ENCODE results near the gene PSTPIP2. TPM values are rescaled to one million over a fixed set of nuclear protein-coding genes. Genes with fewer than 3 reads are reported as not detected.

PSTPIP2 gene
- total and polyA plus RNA-seq, 2 experiments from 2014 or later: 1.4 to 2.6 TPM

GRCh38 chr18:46050268-46050667 is 21.8 kb downstream of the PSTPIP2 start:
- H3K9me2 ChIP-seq (ENCODE audit: insufficient read depth): no peaks in the 10 kb centered on the region
- H3K27me3 Mint-ChIP-seq (ENCODE audit: insufficient read depth, low read depth, poor library complexity): peaks cover 4% of the 10 kb centered on the region
- no peaks in the 10 kb centered on the region for H3K4me1 Mint-ChIP-seq
- H3K9me3 Mint-ChIP-seq: no peaks in the 10 kb centered on the region
- H3K27ac ChIP-seq (ENCODE audit: low read depth): no peak overlapping the region
- H3F3A ChIP-seq (replicated peaks; ENCODE audit: low read depth): no peaks in the 10 kb centered on the region
- no peak overlapping the region for H3K4me2 ChIP-seq
- DNase-seq (ENCODE audit: low spot score): no peak
- no peaks in the 10 kb centered on the region for H4K20me1 ChIP-seq (replicated peaks; ENCODE audit: insufficient read depth)
- H3K79me2 ChIP-seq (replicated peaks; ENCODE audit: insufficient read depth): no peaks in the 10 kb centered on the region
- H2AFZ ChIP-seq: no peak overlapping the region
- no peaks in the 10 kb centered on the region; the same call in 1 of the 2 replicates for H3K36me3 ChIP-seq (ENCODE audit: insufficient read depth)
- H3K27me3 ChIP-seq (ENCODE audit: insufficient read depth): no peaks in the 10 kb centered on the region
- H3K4me3 Mint-ChIP-seq: no peak overlapping the region
- no peak overlapping the region for H3K27ac Mint-ChIP-seq
- no peaks in the 10 kb centered on the region for H3K4me1 ChIP-seq (ENCODE audit: insufficient read depth)
- no peak for ATAC-seq
- no peak overlapping the region for H3K4me3 ChIP-seq
- TF ChIP-seq ETS1 (IDR thresholded peaks at IDR 0.05) (no peak), EZH2phosphoT487 (IDR thresholded peaks at IDR 0.05; ENCODE audit: unreplicated experiment) (no peak), JUNB (IDR thresholded peaks at IDR 0.05; ENCODE audit: unreplicated experiment) (no peak)
- no peaks in the 10 kb centered on the region for H3K36me3 Mint-ChIP-seq (ENCODE audit: low read depth)

DNA sequence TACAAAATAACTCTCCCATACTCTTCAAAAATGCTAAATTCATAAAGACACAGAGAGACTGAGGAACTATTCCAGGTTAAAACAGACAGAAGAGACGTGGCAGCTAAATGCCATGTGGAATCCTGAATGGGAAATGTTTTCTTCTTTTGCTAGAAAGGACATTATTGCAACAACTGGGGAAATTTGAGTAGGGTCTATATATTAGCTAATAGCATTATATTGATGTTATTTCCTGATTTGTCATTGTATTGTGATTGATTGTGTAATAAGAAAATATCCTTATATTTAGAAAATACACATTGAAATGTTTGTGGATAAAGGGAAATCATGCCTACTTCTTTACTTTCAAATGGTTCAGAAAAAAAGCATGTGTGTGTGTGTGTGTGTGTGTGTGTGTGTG is 23.4 kb downstream of the PSTPIP2 start:
- H3K36me3 ChIP-seq (ENCODE audit: insufficient read depth): no peaks in the 10 kb centered on the region
- no peak overlapping the region for H2AFZ ChIP-seq
- Mint-ChIP-seq H3K36me3 (ENCODE audit: low read depth) (no peaks in the 10 kb centered on the region), H3K27me3 (ENCODE audit: insufficient read depth, low read depth, poor library complexity) (peaks cover 4% of the 10 kb centered on the region), H3K9me3 (no peaks in the 10 kb centered on the region), H3K27ac (no peak overlapping the region), H3K4me1 (no peaks in the 10 kb centered on the region), H3K4me3 (no peak overlapping the region)
- H3K9me2 ChIP-seq (ENCODE audit: insufficient read depth): no peaks in the 10 kb centered on the region
- no peaks in the 10 kb centered on the region for H4K20me1 ChIP-seq (replicated peaks; ENCODE audit: insufficient read depth)
- H3K27me3 ChIP-seq (ENCODE audit: insufficient read depth): no peaks in the 10 kb centered on the region
- no peaks in the 10 kb centered on the region for H3K4me1 ChIP-seq (ENCODE audit: insufficient read depth)
- ATAC-seq (no peak), DNase-seq (ENCODE audit: low spot score) (no peak)
- no peaks in the 10 kb centered on the region for H3K79me2 ChIP-seq (replicated peaks; ENCODE audit: insufficient read depth)
- no peak overlapping the region for H3K4me2 ChIP-seq
- no peaks in the 10 kb centered on the region for H3F3A ChIP-seq (replicated peaks; ENCODE audit: low read depth)
- H3K4me3 ChIP-seq: no peak overlapping the region
- H3K27ac ChIP-seq (ENCODE audit: low read depth): no peak overlapping the region
- TF ChIP-seq CREB1 (CRISPR knock-in tag; IDR thresholded peaks at IDR 0.05; ENCODE audit: low read depth) (no peak), ZNF114 (CRISPR knock-in tag; IDR thresholded peaks at IDR 0.05) (no peak), EZH2phosphoT487 (IDR thresholded peaks at IDR 0.05; ENCODE audit: unreplicated experiment) (no peak), NANOG (IDR thresholded peaks at IDR 0.05; ENCODE audit: borderline replicate concordance) (no peak), STAT1 (IDR thresholded peaks at IDR 0.05; ENCODE audit: unreplicated experiment) (no peak), POLR2AphosphoS5 (IDR thresholded peaks at IDR 0.05; ENCODE audit: low read depth) (no peak), ZNF331 (CRISPR knock-in tag; IDR thresholded peaks at IDR 0.05; ENCODE audit: low read depth) (no peak), JUNB (IDR thresholded peaks at IDR 0.05; ENCODE audit: unreplicated experiment) (no peak), REST (IDR thresholded peaks at IDR 0.05; ENCODE audit: unreplicated experiment) (no peak)
- TF ChIP-seq, protein P1, sequence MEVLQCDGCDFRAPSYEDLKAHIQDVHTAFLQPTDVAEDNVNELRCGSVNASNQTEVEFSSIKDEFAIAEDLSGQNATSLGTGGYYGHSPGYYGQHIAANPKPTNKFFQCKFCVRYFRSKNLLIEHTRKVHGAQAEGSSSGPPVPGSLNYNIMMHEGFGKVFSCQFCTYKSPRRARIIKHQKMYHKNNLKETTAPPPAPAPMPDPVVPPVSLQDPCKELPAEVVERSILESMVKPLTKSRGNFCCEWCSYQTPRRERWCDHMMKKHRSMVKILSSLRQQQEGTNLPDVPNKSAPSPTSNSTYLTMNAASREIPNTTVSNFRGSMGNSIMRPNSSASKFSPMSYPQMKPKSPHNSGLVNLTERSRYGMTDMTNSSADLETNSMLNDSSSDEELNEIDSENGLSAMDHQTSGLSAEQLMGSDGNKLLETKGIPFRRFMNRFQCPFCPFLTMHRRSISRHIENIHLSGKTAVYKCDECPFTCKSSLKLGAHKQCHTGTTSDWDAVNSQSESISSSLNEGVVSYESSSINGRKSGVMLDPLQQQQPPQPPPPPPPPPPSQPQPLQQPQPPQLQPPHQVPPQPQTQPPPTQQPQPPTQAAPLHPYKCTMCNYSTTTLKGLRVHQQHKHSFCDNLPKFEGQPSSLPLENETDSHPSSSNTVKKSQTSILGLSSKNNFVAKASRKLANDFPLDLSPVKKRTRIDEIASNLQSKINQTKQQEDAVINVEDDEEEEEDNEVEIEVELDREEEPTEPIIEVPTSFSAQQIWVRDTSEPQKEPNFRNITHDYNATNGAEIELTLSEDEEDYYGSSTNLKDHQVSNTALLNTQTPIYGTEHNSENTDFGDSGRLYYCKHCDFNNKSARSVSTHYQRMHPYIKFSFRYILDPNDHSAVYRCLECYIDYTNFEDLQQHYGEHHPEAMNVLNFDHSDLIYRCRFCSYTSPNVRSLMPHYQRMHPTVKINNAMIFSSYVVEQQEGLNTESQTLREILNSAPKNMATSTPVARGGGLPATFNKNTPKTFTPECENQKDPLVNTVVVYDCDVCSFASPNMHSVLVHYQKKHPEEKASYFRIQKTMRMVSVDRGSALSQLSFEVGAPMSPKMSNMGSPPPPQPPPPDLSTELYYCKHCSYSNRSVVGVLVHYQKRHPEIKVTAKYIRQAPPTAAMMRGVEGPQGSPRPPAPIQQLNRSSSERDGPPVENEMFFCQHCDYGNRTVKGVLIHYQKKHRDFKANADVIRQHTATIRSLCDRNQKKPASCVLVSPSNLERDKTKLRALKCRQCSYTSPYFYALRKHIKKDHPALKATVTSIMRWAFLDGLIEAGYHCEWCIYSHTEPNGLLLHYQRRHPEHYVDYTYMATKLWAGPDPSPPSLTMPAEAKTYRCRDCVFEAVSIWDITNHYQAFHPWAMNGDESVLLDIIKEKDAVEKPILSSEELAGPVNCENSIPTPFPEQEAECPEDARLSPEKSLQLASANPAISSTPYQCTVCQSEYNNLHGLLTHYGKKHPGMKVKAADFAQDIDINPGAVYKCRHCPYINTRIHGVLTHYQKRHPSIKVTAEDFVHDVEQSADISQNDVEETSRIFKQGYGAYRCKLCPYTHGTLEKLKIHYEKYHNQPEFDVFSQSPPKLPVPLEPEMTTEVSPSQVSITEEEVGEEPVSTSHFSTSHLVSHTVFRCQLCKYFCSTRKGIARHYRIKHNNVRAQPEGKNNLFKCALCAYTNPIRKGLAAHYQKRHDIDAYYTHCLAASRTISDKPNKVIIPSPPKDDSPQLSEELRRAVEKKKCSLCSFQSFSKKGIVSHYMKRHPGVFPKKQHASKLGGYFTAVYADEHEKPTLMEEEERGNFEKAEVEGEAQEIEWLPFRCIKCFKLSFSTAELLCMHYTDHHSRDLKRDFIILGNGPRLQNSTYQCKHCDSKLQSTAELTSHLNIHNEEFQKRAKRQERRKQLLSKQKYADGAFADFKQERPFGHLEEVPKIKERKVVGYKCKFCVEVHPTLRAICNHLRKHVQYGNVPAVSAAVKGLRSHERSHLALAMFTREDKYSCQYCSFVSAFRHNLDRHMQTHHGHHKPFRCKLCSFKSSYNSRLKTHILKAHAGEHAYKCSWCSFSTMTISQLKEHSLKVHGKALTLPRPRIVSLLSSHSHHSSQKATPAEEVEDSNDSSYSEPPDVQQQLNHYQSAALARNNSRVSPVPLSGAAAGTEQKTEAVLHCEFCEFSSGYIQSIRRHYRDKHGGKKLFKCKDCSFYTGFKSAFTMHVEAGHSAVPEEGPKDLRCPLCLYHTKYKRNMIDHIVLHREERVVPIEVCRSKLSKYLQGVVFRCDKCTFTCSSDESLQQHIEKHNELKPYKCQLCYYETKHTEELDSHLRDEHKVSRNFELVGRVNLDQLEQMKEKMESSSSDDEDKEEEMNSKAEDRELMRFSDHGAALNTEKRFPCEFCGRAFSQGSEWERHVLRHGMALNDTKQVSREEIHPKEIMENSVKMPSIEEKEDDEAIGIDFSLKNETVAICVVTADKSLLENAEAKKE (CRISPR knock-in tag; IDR thresholded peaks at IDR 0.05): no peak
